Hematopoietic multipotent progenitor cell treated with erythropoietin and hydrocortisone succinate and interleukin-3 and kit ligand, for 17 days (in vitro differentiated cells): Measurements from ENCODE around the gene MICAL3.

Experiments
- DNase-seq: peaks from one replicate; pipeline ENCODE4 v3.0.0-alpha.2; 2015; ENCODE audit warnings: low spot score

The MICAL3 gene

GRCh38 chr22:17970201-17970708 lies 54.1 kb downstream of the MICAL3 start:
- no peak for DNase-seq

GRCh38 chr22:17969701-17970113 lies 54.7 kb downstream of the MICAL3 start:
- no peak for DNase-seq

- no peak for DNase-seq
Observed at GRCh38 chr22:17968126-17968525, 56.2 kb downstream of the MICAL3 start.

- no peak for DNase-seq
Observed at GRCh38 chr22:17966403-17966717, 58.0 kb downstream of the MICAL3 start.

GRCh38 chr22:17965538-17966402 lies 58.6 kb downstream of the MICAL3 start:
- DNase-seq, result peak; percentile 55

- DNase-seq, result no peak
Observed at GRCh38 chr22:17964643-17965042, 59.7 kb downstream of the MICAL3 start.

GRCh38 chr22:17964156-17964555 lies 60.2 kb downstream of the MICAL3 start:
- no peak for DNase-seq

- DNase-seq, result no peak
Observed at GRCh38 chr22:17963015-17963414, 61.3 kb downstream of the MICAL3 start.

- DNase-seq, result no peak
Observed at GRCh38 chr22:17962168-17962567, 62.2 kb downstream of the MICAL3 start.

GRCh38 chr22:17961446-17961729 lies 63.0 kb downstream of the MICAL3 start:
- no peak for DNase-seq

GRCh38 chr22:17960695-17961445 lies 63.5 kb downstream of the MICAL3 start:
- no peak for DNase-seq

- DNase-seq, result no peak
Observed at GRCh38 chr22:17960011-17960410, 64.3 kb downstream of the MICAL3 start.

GRCh38 chr22:17958166-17958565 lies 66.2 kb downstream of the MICAL3 start:
- DNase-seq, result no peak

GRCh38 chr22:17957693-17958092 lies 66.7 kb downstream of the MICAL3 start:
- DNase-seq, result no peak

GRCh38 chr22:17957204-17957603 lies 67.2 kb downstream of the MICAL3 start:
- DNase-seq, result no peak

- no peak for DNase-seq
Observed at GRCh38 chr22:17956630-17957029, 67.7 kb downstream of the MICAL3 start.

- DNase-seq, result no peak
Observed at GRCh38 chr22:17955590-17956379, 68.6 kb downstream of the MICAL3 start.

GRCh38 chr22:17954860-17955587 lies 69.3 kb downstream of the MICAL3 start:
- DNase-seq, result no peak

GRCh38 chr22:17954200-17954859 lies 70.0 kb downstream of the MICAL3 start:
- no peak for DNase-seq

GRCh38 chr22:17953147-17953546 lies 71.2 kb downstream of the MICAL3 start:
- no peak for DNase-seq

GRCh38 chr22:17952273-17952801 lies 72.0 kb downstream of the MICAL3 start:
- peak; percentile 90 for DNase-seq
